Progenitor cell of endocrine pancreas (in vitro differentiated cells): Measurements from ENCODE around the gene LRRC27. TPM values are rescaled to one million over a fixed set of nuclear protein-coding genes. Genes with fewer than 3 reads are reported as not detected.

ENCODE experiments used
- DNase-seq: peaks from one replicate; pipeline ENCODE4 v3.0.0; 2021; ENCODE audit warnings: low spot score; ENCODE audit not compliant: unreplicated experiment
- H3K27ac Mint-ChIP-seq: 2 replicates; pipeline ENCODE4 v1.8.0; 2021; ENCODE audit warnings: mild to moderate bottlenecking, moderate library complexity, mixed read lengths
- H3K27me3 Mint-ChIP-seq: 2 replicates; pipeline ENCODE4 v1.8.0; 2021; ENCODE audit warnings: mixed read lengths
- H3K36me3 Mint-ChIP-seq: 2 replicates; pipeline ENCODE4 v1.8.0; 2022; ENCODE audit warnings: mixed read lengths; ENCODE audit not compliant: insufficient read depth
- H3K4me1 Mint-ChIP-seq: 2 replicates; pipeline ENCODE4 v1.8.0; 2021; ENCODE audit warnings: low read depth, mixed read lengths
- H3K4me3 Mint-ChIP-seq: 2 replicates; pipeline ENCODE4 v1.8.0; 2021; ENCODE audit warnings: low read depth, mild to moderate bottlenecking, moderate library complexity, mixed read lengths
- H3K9me3 Mint-ChIP-seq: 2 replicates; pipeline ENCODE4 v1.8.0; 2021; ENCODE audit warnings: low read depth, mixed read lengths
- CTCF ChIP-seq: fragments of 200-600 bp; sonication (generic); IDR thresholded peaks from one replicate; pipeline ENCODE4 v1.5.0; 2021; ENCODE audit warnings: antibody characterized with exemption, mild to moderate bottlenecking; ENCODE audit not compliant: unreplicated experiment
- total RNA-seq: library from RNA; stranded (reverse); gene quantifications from 2 replicates; pipeline ENCODE4 v1.2.1, GENCODE V29; 2021

The LRRC27 gene
- total RNA-seq, 1 donor from 2014 or later = 22.1 TPM

DNA sequence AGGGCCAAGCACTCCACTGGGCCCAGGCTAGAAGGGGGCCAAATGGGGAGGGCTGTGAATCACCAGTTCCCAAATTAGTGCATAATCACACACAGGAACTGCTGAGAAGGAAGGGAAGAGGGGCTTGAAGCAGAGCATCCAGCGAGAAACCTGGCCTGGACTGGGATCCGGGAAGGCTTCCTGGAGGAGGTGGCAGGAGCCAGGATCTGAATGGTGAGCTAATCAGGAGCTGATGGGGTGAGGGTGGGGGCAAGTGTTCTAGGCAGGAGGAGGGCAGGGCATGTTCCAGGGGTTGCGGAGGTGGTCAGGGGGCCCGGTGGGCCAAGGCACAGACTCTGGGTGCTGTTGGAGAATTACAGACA is 77.7 kb downstream of the LRRC27 start:
- Mint-ChIP-seq H3K36me3 (peaks cover 9% of the 10 kb centered on the region), H3K27ac (no peak overlapping the region), H3K4me1 (peaks cover 37% of the 10 kb centered on the region), H3K9me3 (no peaks in the 10 kb centered on the region), H3K27me3 (no peaks in the 10 kb centered on the region), H3K4me3 (peak overlapping the region; percentile 19)
- no peak for TF ChIP-seq CTCF
- DNase-seq = no peak

DNA sequence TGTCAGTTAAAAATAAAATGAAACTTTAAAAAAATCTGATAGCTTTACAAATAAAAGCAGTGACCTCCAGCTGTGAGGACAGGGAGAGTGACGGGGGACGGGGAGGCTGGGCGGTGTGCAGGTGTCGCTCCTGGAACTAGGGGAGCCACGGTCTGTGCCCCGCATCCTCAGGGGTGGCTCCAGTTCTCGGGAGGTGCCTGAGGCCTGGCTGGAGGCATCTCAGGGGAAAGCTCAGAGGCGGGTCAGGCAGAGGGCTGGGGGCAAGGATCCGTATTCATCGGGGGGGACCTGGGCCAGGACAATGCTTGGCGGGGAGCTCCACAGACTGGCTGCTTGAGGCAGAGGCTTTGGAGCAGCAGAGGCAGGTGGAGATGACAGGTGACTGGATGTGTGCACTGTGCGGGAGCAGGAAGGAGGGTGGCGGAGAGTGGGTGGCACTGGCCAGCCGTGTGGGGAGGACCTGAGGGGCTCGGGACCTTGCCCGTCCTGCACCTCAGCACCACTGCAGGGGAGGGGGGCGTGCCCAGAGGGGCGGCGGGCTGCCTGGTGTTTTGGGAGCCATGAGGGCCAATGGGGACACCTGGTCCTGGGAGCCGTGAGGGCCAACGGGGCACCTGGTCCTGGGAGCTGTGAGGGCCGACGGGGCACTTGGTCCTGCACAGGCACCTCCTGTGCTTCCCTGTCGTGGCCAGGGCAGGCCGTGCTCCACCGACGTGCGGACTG is 78.2 kb downstream of the LRRC27 start:
- Mint-ChIP-seq H3K4me1 (peaks cover 37% of the 10 kb centered on the region), H3K36me3 (peaks cover 10% of the 10 kb centered on the region), H3K27ac (no peak overlapping the region), H3K27me3 (no peaks in the 10 kb centered on the region), H3K9me3 (no peaks in the 10 kb centered on the region), H3K4me3 (peak overlapping the region; percentile 19)
- TF ChIP-seq CTCF = no peak
- no peak for DNase-seq

GRCh38 chr10:132410779-132411532 is 79.0 kb downstream of the LRRC27 start:
- no peak for DNase-seq
- no peaks in the 10 kb centered on the region for H3K9me3 Mint-ChIP-seq
- H3K4me3 Mint-ChIP-seq = no peak overlapping the region
- peaks cover 8% of the 10 kb centered on the region for H3K36me3 Mint-ChIP-seq
- peaks cover 42% of the 10 kb centered on the region for H3K4me1 Mint-ChIP-seq
- H3K27me3 Mint-ChIP-seq = no peaks in the 10 kb centered on the region
- no peak overlapping the region for H3K27ac Mint-ChIP-seq
- TF ChIP-seq CTCF = no peak

DNA sequence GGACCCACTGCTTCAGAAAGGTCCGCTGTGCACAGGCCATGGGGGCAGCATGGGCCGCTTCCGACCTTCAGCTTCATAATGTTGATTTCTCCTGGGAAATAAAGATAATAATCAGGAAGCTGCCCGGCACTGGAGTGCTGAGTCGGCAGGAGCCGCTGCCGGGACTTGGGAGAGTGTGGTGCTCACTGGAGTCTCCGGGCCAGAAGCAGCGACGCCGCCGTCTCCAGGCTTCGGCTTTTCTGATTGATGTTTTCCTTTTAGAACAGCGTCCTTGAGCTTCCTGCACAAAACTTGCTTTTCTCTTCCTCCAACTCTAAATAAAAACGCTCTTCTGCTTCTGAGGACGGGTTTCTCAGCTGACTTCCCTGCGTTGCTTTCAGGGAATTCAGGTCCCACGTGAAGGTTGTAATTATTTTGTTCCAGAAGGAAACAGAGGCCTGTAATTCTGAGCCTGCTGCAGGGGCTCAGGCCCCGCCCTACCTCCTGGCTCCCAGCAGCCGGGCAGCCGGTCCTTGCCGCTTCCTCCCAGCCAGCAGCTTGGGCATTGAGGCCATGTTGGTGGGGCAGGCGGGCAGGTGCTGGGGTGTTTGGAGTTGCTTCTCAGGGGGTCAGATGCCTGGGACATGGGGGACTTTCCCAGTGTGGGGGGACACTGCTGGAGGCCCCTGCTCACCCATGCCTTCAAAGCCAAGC is 79.7 kb downstream of the LRRC27 start:
- Mint-ChIP-seq H3K36me3 (peaks cover 8% of the 10 kb centered on the region), H3K4me1 (peaks cover 43% of the 10 kb centered on the region), H3K27me3 (no peaks in the 10 kb centered on the region), H3K9me3 (no peaks in the 10 kb centered on the region), H3K4me3 (peak overlapping the region; percentile 55), H3K27ac (peak overlapping the region; percentile 85)
- no peak for DNase-seq
- TF ChIP-seq CTCF = no peak

GRCh38 chr10:132412316-132413192 is 80.6 kb downstream of the LRRC27 start:
- DNase-seq = no peak
- Mint-ChIP-seq H3K36me3 (peaks cover 8% of the 10 kb centered on the region), H3K27ac (no peak overlapping the region), H3K4me1 (peaks cover 37% of the 10 kb centered on the region), H3K27me3 (no peaks in the 10 kb centered on the region), H3K4me3 (no peak overlapping the region), H3K9me3 (no peaks in the 10 kb centered on the region)
- no peak for TF ChIP-seq CTCF
